HEK293 (cell line): ENCODE data around the gene MAP3K14.

ENCODE experiments used
- CTCF ChIA-PET: fragments of 350-600 bp; formaldehyde crosslinking; extraction: SDS; loops from one replicate; lab custom pipeline; 2021; ENCODE audit warnings: antibody characterized with exemption; lab: Yijun Ruan, JAX
- POLR2A ChIA-PET: fragments of 300-600 bp; formaldehyde crosslinking; extraction: SDS; loops from one replicate; lab custom pipeline; 2020; ENCODE audit warnings: antibody characterized with exemption, inconsistent platforms; lab: Yijun Ruan, JAX
- H3K27ac ChIP-seq: fragments of 200-500 bp; sonication (Bioruptor generic); 2 replicates; pipeline ENCODE4 v1.5.1; 2014; ENCODE audit warnings: low read depth, low read length, control low read depth, inconsistent platforms; ENCODE audit errors: extremely low read depth
- H3K36me3 ChIP-seq, 2 experiments: fragments of 200-500 bp in 1 of 2; sonication (Bioruptor generic) in 1 of 2; 1 replicate in 1 of 2; 2 replicates in 1 of 2; pipeline ENCODE4 v1.5.1; 2014 to 2017; ENCODE audit warnings: inconsistent platforms in 2 of 2, low read length in 2 of 2; ENCODE audit not compliant: control insufficient read depth in 2 of 2, insufficient read depth in 1 of 2
- H3K4me1 ChIP-seq: fragments of 200-500 bp; sonication (Bioruptor generic); 2 replicates; pipeline ENCODE4 v1.5.1; 2014; ENCODE audit warnings: mild to moderate bottlenecking, low read length, inconsistent platforms; ENCODE audit not compliant: control insufficient read depth, insufficient read depth
- H3K4me3 ChIP-seq: 2 replicates; pipeline ENCODE4 v1.5.1; 2011; ENCODE audit warnings: low read depth, mild to moderate bottlenecking, control low read depth, low read length, moderate library complexity
- H3K9me3 ChIP-seq: fragments of 200-500 bp; sonication (Bioruptor generic); 2 replicates; pipeline ENCODE4 v1.5.1; 2014; ENCODE audit warnings: low read depth, low read length, inconsistent platforms; ENCODE audit not compliant: control insufficient read depth, insufficient read depth
- HIC1 ChIP-seq: fragments of 450-650 bp; formaldehyde crosslinking; IDR thresholded peaks from 2 replicates; pipeline ENCODE4 v1.5.1; 2016; ENCODE audit warnings: missing biosample characterization, missing genetic modification characterization
- HOXC10 ChIP-seq: sonication (generic); formaldehyde crosslinking; IDR thresholded peaks from 2 replicates; pipeline ENCODE4 v1.8.1; 2023; ENCODE audit warnings: mild to moderate bottlenecking, missing genetic modification reagents
- KLF16 ChIP-seq: fragments of 450-650 bp; formaldehyde crosslinking; IDR thresholded peaks from 2 replicates; pipeline ENCODE4 v1.5.1; 2017; ENCODE audit warnings: missing biosample characterization, missing genetic modification characterization
- PBX3 ChIP-seq: sonication (generic); formaldehyde crosslinking; IDR thresholded peaks from 2 replicates; pipeline ENCODE4 v1.8.1; 2022; ENCODE audit warnings: mild to moderate bottlenecking, moderate library complexity, missing genetic modification reagents
- TRIM28 ChIP-seq: IDR thresholded peaks from 2 replicates; pipeline ENCODE4 v1.6.1; 2011; ENCODE audit warnings: low read length, control low read depth, borderline replicate concordance
- ZBTB20 ChIP-seq: fragments of 450-650 bp; formaldehyde crosslinking; IDR thresholded peaks from 2 replicates; pipeline ENCODE4 v1.5.1; 2016; ENCODE audit warnings: missing biosample characterization, missing genetic modification characterization
- ZBTB6 ChIP-seq: fragments of 450-650 bp; formaldehyde crosslinking; IDR thresholded peaks from 2 replicates; pipeline ENCODE4 v1.5.1; 2017; ENCODE audit warnings: missing biosample characterization, missing genetic modification characterization
- ZEB2 ChIP-seq: fragments of 450-650 bp; formaldehyde crosslinking; IDR thresholded peaks from 2 replicates; pipeline ENCODE4 v1.5.1; 2016; ENCODE audit warnings: missing biosample characterization, missing genetic modification characterization
- ZNF155 ChIP-seq: fragments of 450-650 bp; formaldehyde crosslinking; IDR thresholded peaks from 2 replicates; pipeline ENCODE4 v1.5.1; 2016; ENCODE audit warnings: missing biosample characterization, missing genetic modification characterization
- ZNF169 ChIP-seq: fragments of 450-650 bp; formaldehyde crosslinking; IDR thresholded peaks from 2 replicates; pipeline ENCODE4 v1.5.1; 2016; ENCODE audit warnings: missing biosample characterization, missing genetic modification characterization
- ZNF174 ChIP-seq: fragments of 450-650 bp; formaldehyde crosslinking; IDR thresholded peaks from 2 replicates; pipeline ENCODE4 v1.5.0; 2017; ENCODE audit warnings: missing biosample characterization, mild to moderate bottlenecking, missing genetic modification characterization
- ZNF2 ChIP-seq: fragments of 450-650 bp; formaldehyde crosslinking; IDR thresholded peaks from 2 replicates; pipeline ENCODE4 v1.5.1; 2016; ENCODE audit warnings: missing biosample characterization, missing genetic modification characterization
- ZNF214 ChIP-seq: fragments of 450-650 bp; formaldehyde crosslinking; IDR thresholded peaks from 2 replicates; pipeline ENCODE4 v1.5.1; 2017; ENCODE audit warnings: missing biosample characterization, mild to moderate bottlenecking, missing genetic modification characterization, borderline replicate concordance
- ZNF221 ChIP-seq: fragments of 450-650 bp; formaldehyde crosslinking; IDR thresholded peaks from 2 replicates; pipeline ENCODE4 v1.5.1; 2017; ENCODE audit warnings: missing biosample characterization, missing genetic modification characterization, borderline replicate concordance
- ZNF239 ChIP-seq: fragments of 450-650 bp; formaldehyde crosslinking; IDR thresholded peaks from 2 replicates; pipeline ENCODE4 v1.5.1; 2016; ENCODE audit warnings: missing biosample characterization, missing genetic modification characterization
- ZNF302 ChIP-seq: fragments of 450-650 bp; formaldehyde crosslinking; IDR thresholded peaks from 2 replicates; pipeline ENCODE4 v1.5.1; 2016; ENCODE audit warnings: missing biosample characterization, missing genetic modification characterization, low read depth
- ZNF362 ChIP-seq: fragments of 450-650 bp; formaldehyde crosslinking; IDR thresholded peaks from 2 replicates; pipeline ENCODE4 v1.5.1; 2016; ENCODE audit warnings: missing biosample characterization, missing genetic modification characterization
- ZNF391 ChIP-seq: fragments of 450-650 bp; formaldehyde crosslinking; IDR thresholded peaks from 2 replicates; pipeline ENCODE4 v1.5.1; 2016; ENCODE audit warnings: low read depth, missing biosample characterization, missing genetic modification characterization, borderline replicate concordance
- ZNF394 ChIP-seq: fragments of 450-650 bp; formaldehyde crosslinking; IDR thresholded peaks from 2 replicates; pipeline ENCODE4 v1.5.1; 2016; ENCODE audit warnings: missing biosample characterization, missing genetic modification characterization, mild to moderate bottlenecking, moderate library complexity, borderline replicate concordance
- ZNF426 ChIP-seq: fragments of 450-650 bp; formaldehyde crosslinking; IDR thresholded peaks from 2 replicates; pipeline ENCODE4 v1.5.1; 2017; ENCODE audit warnings: missing biosample characterization, missing genetic modification characterization, mild to moderate bottlenecking, inconsistent platforms, moderate library complexity
- ZNF473 ChIP-seq: fragments of 450-650 bp; formaldehyde crosslinking; IDR thresholded peaks from 2 replicates; pipeline ENCODE4 v1.5.1; 2017; ENCODE audit warnings: missing biosample characterization, missing genetic modification characterization
- ZNF513 ChIP-seq: fragments of 450-650 bp; IDR thresholded peaks from 2 replicates; pipeline ENCODE4 v1.5.1; 2018; ENCODE audit warnings: missing biosample characterization, missing genetic modification characterization
- ZNF654 ChIP-seq: fragments of 450-650 bp; formaldehyde crosslinking; IDR thresholded peaks from 2 replicates; pipeline ENCODE4 v1.5.1; 2016; ENCODE audit warnings: low read depth, missing biosample characterization, missing genetic modification characterization
- ZNF76 ChIP-seq: fragments of 450-650 bp; formaldehyde crosslinking; IDR thresholded peaks from 2 replicates; pipeline ENCODE4; 2016; ENCODE audit warnings: low read depth, missing biosample characterization, missing genetic modification characterization, borderline replicate concordance
- ZXDB ChIP-seq: fragments of 450-650 bp; formaldehyde crosslinking; IDR thresholded peaks from 2 replicates; pipeline ENCODE4 v1.5.1; 2016; ENCODE audit warnings: missing biosample characterization, missing genetic modification characterization

MAP3K14 gene

GRCh38 chr17:45308016-45308365, 8.8 kb downstream of the MAP3K14 start:
- ChIA-PET CTCF (interaction anchor here (2.8 to 9.3 kb wide), 3 partner anchors 15 to 77 kb away, joined by 7 to 61 read pairs (median 22); no protein-coding TSS in a partner anchor), POLR2A (interaction anchor here (0.8 to 1.7 kb wide), 3 partner anchors 8 to 19 kb away, joined by 3 to 7 read pairs (median 5); partner anchors contain the start of gene MAP3K14)
- H3K27ac ChIP-seq = 0 out of 2 replicates have a peak overlapping the region, but pooled peaks have one; percentile 35
- TF ChIP-seq ZBTB6 (tag by site-specific recombination) = no peak
- TF ChIP-seq ZNF221 (tag by site-specific recombination) = no peak
- TF ChIP-seq ZNF654 = no peak
- no peak overlapping the region for H3K4me3 ChIP-seq
- peaks cover 0 to 10% of the 10 kb centered on the region in 2 experiments; a peak in 2 of 3 replicates for H3K36me3 ChIP-seq
- H3K9me3 ChIP-seq = no peaks in the 10 kb centered on the region
- H3K4me1 ChIP-seq = peaks cover 36% of the 10 kb centered on the region

GRCh38 chr17:45307290-45308015, 9.4 kb downstream of the MAP3K14 start:
- Histone ChIP-seq H3K36me3 (peaks cover 0 to 10% of the 10 kb centered on the region in 2 experiments; a peak in 2 of 3 replicates), H3K27ac (peak overlapping the region; percentile 35; the same call in 1 of the 2 replicates), H3K4me1 (peaks cover 31% of the 10 kb centered on the region), H3K9me3 (no peaks in the 10 kb centered on the region), H3K4me3 (no peak overlapping the region)
- ChIA-PET CTCF (interaction anchor here (0.5 to 9.3 kb wide), 8 partner anchors 10 to 118 kb away, joined by 3 to 61 read pairs (median 3); partner anchors contain the start of gene MAP3K14), POLR2A (interaction anchor here (0.8 to 1.7 kb wide), 3 partner anchors 9 to 64 kb away, joined by 3 to 7 read pairs (median 4); partner anchors contain the start of gene MAP3K14)
- TF ChIP-seq ZNF239 (tag by site-specific recombination) (no peak), ZNF155 (tag by site-specific recombination) (no peak), ZNF394 (tag by site-specific recombination) (0 out of 2 replicates have a peak, but pooled peaks have one; percentile 33), ZNF473 (no peak), ZNF362 (peak; percentile 88; the same call in 1 of the 2 replicates), ZEB2 (tag by site-specific recombination) (peak; percentile 86), ZNF391 (no peak), HOXC10 (no peak), HIC1 (peak; percentile 80), ZBTB20 (tag by site-specific recombination) (no peak), ZNF169 (tag by site-specific recombination) (no peak), ZNF302 (tag by site-specific recombination) (no peak), PBX3 (CRISPR knock-in tag) (no peak), ZNF513 (tag by site-specific recombination) (no peak), ZNF426 (tag by site-specific recombination) (no peak), ZNF214 (tag by site-specific recombination) (no peak), TRIM28 (no peak), ZNF2 (tag by site-specific recombination) (no peak), ZXDB (peak; percentile 41; the same call in 1 of the 2 replicates), ZNF174 (tag by site-specific recombination) (no peak), KLF16 (tag by site-specific recombination) (no peak), ZNF76 (tag by site-specific recombination) (no peak; the same call in 1 of the 2 replicates)
